Measurements from ENCODE around the gene XYLT1. TPM values are rescaled to one million over a fixed set of nuclear protein-coding genes. Genes with fewer than 3 reads are reported as not detected.

The XYLT1 gene
- total and polyA plus RNA-seq, 4 experiments from 2014 or later: 1.4 to 48.5 (median 24.5) TPM

GRCh38 chr16:17474572-17474971 is 3.8 kb upstream of the XYLT1 start:
- peaks cover 16 to 51% (median 23%) of the 10 kb centered on the region in 4 donors for H3K4me1 Mint-ChIP-seq
- H3K4me1 ChIP-seq (ENCODE audit: insufficient read depth, low read length): peaks cover 22% of the 10 kb centered on the region
- no peaks in the 10 kb centered on the region for H3K36me3 ChIP-seq (ENCODE audit: insufficient read depth, low read length)
- H3K9me3 ChIP-seq (ENCODE audit: control insufficient read depth in 1 of 2, low read length in 2 of 2): no peaks in the 10 kb centered on the region
- H3K27me3 Mint-ChIP-seq: peaks cover 0 to 3% of the 10 kb centered on the region in 2 donors
- peaks cover under 1% of the 10 kb centered on the region for H3K27me3 ChIP-seq (ENCODE audit: insufficient read depth, low read length)
- no peak for DNase-seq
- peaks cover 0 to 4% of the 10 kb centered on the region in 2 donors for H3K36me3 Mint-ChIP-seq
- ChIA-PET POLR2A (ENCODE audit: partially characterized antibody) (interaction anchor here (0.9 to 1.1 kb wide), 3 partner anchors 59 to 110 kb away, joined by 3 read pairs; no protein-coding TSS in a partner anchor), CTCF (ENCODE audit: partially characterized antibody) (interaction anchor here (1.0 to 2.1 kb wide), 6 partner anchors 58 to 613 kb away, joined by 3 to 9 read pairs (median 3); no protein-coding TSS in a partner anchor)
- intact Hi-C loops (cut with micrococcal nuclease): loop anchor here (5.0 kb wide), 1 partner anchor 612 kb away; no protein-coding TSS in a partner anchor
- H3K4me3 Mint-ChIP-seq: peak overlapping the region in 5 of 8 donors; percentile 30 to 65 (median 44)
- H3K4me3 ChIP-seq (ENCODE audit: low read length in 2 of 2): no peak overlapping the region
- H3K27ac Mint-ChIP-seq: peak overlapping the region in 5 of 7 donors; percentile 33 to 92 (median 51)
- no peak overlapping the region for H3K27ac ChIP-seq (ENCODE audit: low read depth, low read length)
- peaks cover 0 to 3% (median 0%) of the 10 kb centered on the region in 8 donors for H3K9me3 Mint-ChIP-seq

GRCh38 chr16:17474037-17474436 is 3.3 kb upstream of the XYLT1 start:
- no peaks in the 10 kb centered on the region for H3K9me3 ChIP-seq (ENCODE audit: control insufficient read depth in 1 of 2, low read length in 2 of 2)
- POLR2A ChIA-PET (ENCODE audit: partially characterized antibody): interaction anchor here (0.9 to 1.1 kb wide), 2 partner anchors 58 to 110 kb away, joined by 3 read pairs; no protein-coding TSS in a partner anchor
- H3K36me3 Mint-ChIP-seq: peaks cover 0 to 6% of the 10 kb centered on the region in 2 donors
- DNase-seq: no peak
- H3K27ac Mint-ChIP-seq: peak overlapping the region; percentile 1 to 92 (median 65)
- no peaks in the 10 kb centered on the region for H3K27me3 ChIP-seq (ENCODE audit: insufficient read depth, low read length)
- H3K9me3 Mint-ChIP-seq: peaks cover 0 to 3% (median 0%) of the 10 kb centered on the region in 8 donors
- no peak overlapping the region for H3K4me3 ChIP-seq (ENCODE audit: low read length in 2 of 2)
- CTCF ChIA-PET (ENCODE audit: partially characterized antibody): interaction anchor here (1.0 to 2.1 kb wide), 6 partner anchors 57 to 612 kb away, joined by 3 to 9 read pairs (median 3); no protein-coding TSS in a partner anchor
- no peak overlapping the region for H3K27ac ChIP-seq (ENCODE audit: low read depth, low read length)
- peaks cover 22 to 56% (median 28%) of the 10 kb centered on the region in 4 donors for H3K4me1 Mint-ChIP-seq
- H3K4me3 Mint-ChIP-seq: peak overlapping the region in 5 of 8 donors; percentile 30 to 65 (median 44)
- peaks cover 28% of the 10 kb centered on the region for H3K4me1 ChIP-seq (ENCODE audit: insufficient read depth, low read length)
- H3K36me3 ChIP-seq (ENCODE audit: insufficient read depth, low read length): no peaks in the 10 kb centered on the region
- intact Hi-C loops (cut with micrococcal nuclease): loop anchor here (5.0 kb wide), 1 partner anchor 612 kb away; no protein-coding TSS in a partner anchor
- peaks cover 0 to 2% of the 10 kb centered on the region in 2 donors for H3K27me3 Mint-ChIP-seq

GRCh38 chr16:17471719-17472461 is 1.1 kb upstream of the XYLT1 start:
- peak overlapping the region; percentile 56 for H3K27ac ChIP-seq (ENCODE audit: low read depth, low read length)
- peaks cover 47% of the 10 kb centered on the region for H3K4me1 ChIP-seq (ENCODE audit: insufficient read depth, low read length)
- H3K27me3 ChIP-seq (ENCODE audit: insufficient read depth, low read length): no peaks in the 10 kb centered on the region
- no peaks in the 10 kb centered on the region for H3K9me3 ChIP-seq (ENCODE audit: control insufficient read depth in 1 of 2, low read length in 2 of 2)
- Mint-ChIP-seq H3K4me3 (peak overlapping the region; percentile 6 to 86 (median 82)), H3K27ac (peak overlapping the region; percentile 81 to 93 (median 91)), H3K4me1 (peaks cover 38 to 76% (median 47%) of the 10 kb centered on the region in 4 donors), H3K27me3 (no peaks in the 10 kb centered on the region), H3K36me3 (peaks cover 0 to 6% of the 10 kb centered on the region in 2 donors), H3K9me3 (peaks cover 0 to 3% (median 0%) of the 10 kb centered on the region in 8 donors)
- H3K36me3 ChIP-seq (ENCODE audit: insufficient read depth, low read length): no peaks in the 10 kb centered on the region
- CTCF ChIA-PET (ENCODE audit: partially characterized antibody): interaction anchor here (0.7 to 1.3 kb wide), 2 partner anchors 9 to 280 kb away, joined by 3 read pairs; no protein-coding TSS in a partner anchor
- no peak overlapping the region for H3K4me3 ChIP-seq (ENCODE audit: low read length in 2 of 2)
- intact Hi-C loops (cut with micrococcal nuclease): loop anchor here (5.0 kb wide), 1 partner anchor 610 kb away; no protein-coding TSS in a partner anchor
- no peak for DNase-seq
- POLR2A ChIA-PET (ENCODE audit: partially characterized antibody): interaction anchor here (1.2 kb wide), 1 partner anchor 107 kb away, joined by 3 read pairs; no protein-coding TSS in a partner anchor

GRCh38 chr16:17470182-17470907 is 415 bp downstream of the XYLT1 start:
- H3K4me1 Mint-ChIP-seq: peaks cover 40 to 77% (median 50%) of the 10 kb centered on the region in 4 donors

GRCh38 chr16:17469741-17470181 is 999 bp downstream of the XYLT1 start:
- no peaks in the 10 kb centered on the region for H3K27me3 ChIP-seq (ENCODE audit: insufficient read depth, low read length)
- Mint-ChIP-seq H3K27ac (peak overlapping the region; percentile 91 to 97 (median 95)), H3K27me3 (no peaks in the 10 kb centered on the region), H3K4me1 (peaks cover 41 to 72% (median 50%) of the 10 kb centered on the region in 4 donors), H3K9me3 (peaks cover 0 to 3% (median 0%) of the 10 kb centered on the region in 8 donors), H3K4me3 (peak overlapping the region; percentile 89 to 100 (median 95)), H3K36me3 (peaks cover 11 to 12% of the 10 kb centered on the region in 2 donors)
- peaks cover 46% of the 10 kb centered on the region for H3K4me1 ChIP-seq (ENCODE audit: insufficient read depth, low read length)
- peak overlapping the region; percentile 48 for H3K27ac ChIP-seq (ENCODE audit: low read depth, low read length)
- peak overlapping the region; percentile 65 to 68 for H3K4me3 ChIP-seq (ENCODE audit: low read length in 2 of 2)
- POLR2A ChIA-PET (ENCODE audit: partially characterized antibody): interaction anchor here (0.7 to 3.7 kb wide), 8 partner anchors 21 to 187 kb away, joined by 3 to 32 read pairs (median 5); no protein-coding TSS in a partner anchor
- CTCF ChIA-PET (ENCODE audit: partially characterized antibody): interaction anchor here (0.7 to 3.4 kb wide), 8 partner anchors 10 to 276 kb away, joined by 3 to 24 read pairs (median 6); no protein-coding TSS in a partner anchor
- intact Hi-C loops (cut with micrococcal nuclease): loop anchor here (1.0 to 5.0 kb wide), 4 partner anchors 105 to 607 kb away; no protein-coding TSS in a partner anchor
- H3K36me3 ChIP-seq (ENCODE audit: insufficient read depth, low read length): no peaks in the 10 kb centered on the region
- no peaks in the 10 kb centered on the region for H3K9me3 ChIP-seq (ENCODE audit: control insufficient read depth in 1 of 2, low read length in 2 of 2)
- DNase-seq: peak in 3 of 5 donors; percentile 40 to 51 (median 45)

More at GRCh38 chr16:17470182-17470907, 415 bp downstream of the XYLT1 start:
- CTCF ChIA-PET (ENCODE audit: partially characterized antibody): interaction anchor here (0.7 to 3.4 kb wide), 6 partner anchors 9 to 276 kb away, joined by 3 to 24 read pairs (median 4); no protein-coding TSS in a partner anchor
- Histone ChIP-seq H3K4me1 (ENCODE audit: insufficient read depth, low read length) (peaks cover 44% of the 10 kb centered on the region), H3K4me3 (ENCODE audit: low read length in 2 of 2) (peak overlapping the region; percentile 65 to 68), H3K36me3 (ENCODE audit: insufficient read depth, low read length) (no peaks in the 10 kb centered on the region), H3K27ac (ENCODE audit: low read depth, low read length) (peak overlapping the region; percentile 48), H3K9me3 (ENCODE audit: control insufficient read depth in 1 of 2, low read length in 2 of 2) (no peaks in the 10 kb centered on the region), H3K27me3 (ENCODE audit: insufficient read depth, low read length) (no peaks in the 10 kb centered on the region)
- peak; percentile 29 to 46 (median 38) for DNase-seq
- H3K27ac Mint-ChIP-seq: peak overlapping the region; percentile 91 to 97 (median 95)
- no peaks in the 10 kb centered on the region for H3K27me3 Mint-ChIP-seq
- H3K4me3 Mint-ChIP-seq: peak overlapping the region; percentile 89 to 100 (median 95)
- peaks cover 11% of the 10 kb centered on the region in 2 donors for H3K36me3 Mint-ChIP-seq
- POLR2A ChIA-PET (ENCODE audit: partially characterized antibody): interaction anchor here (0.6 to 3.7 kb wide), 9 partner anchors 43 to 187 kb away, joined by 3 to 32 read pairs (median 3); no protein-coding TSS in a partner anchor
- intact Hi-C loops (cut with micrococcal nuclease): loop anchor here (1.0 to 5.0 kb wide), 2 partner anchors 106 to 608 kb away; no protein-coding TSS in a partner anchor
- H3K9me3 Mint-ChIP-seq: peaks cover 0 to 3% (median 0%) of the 10 kb centered on the region in 8 donors
